NCI-H2107 treated with DMSO at 0.1 percent for 48 hours (cell line): ENCODE data around the gene GIGYF2.
"Not testable (repeated sequence)": the region's sequence is repeated elsewhere in the genome, so short reads cannot be mapped to it uniquely, and the experiment has no call there.

Experiments
- DNase-seq: peaks from one replicate; lab custom pipeline; 2025; ENCODE audit not compliant: unreplicated experiment; lab: John Stamatoyannopoulos, UW

Gene GIGYF2

DNA sequence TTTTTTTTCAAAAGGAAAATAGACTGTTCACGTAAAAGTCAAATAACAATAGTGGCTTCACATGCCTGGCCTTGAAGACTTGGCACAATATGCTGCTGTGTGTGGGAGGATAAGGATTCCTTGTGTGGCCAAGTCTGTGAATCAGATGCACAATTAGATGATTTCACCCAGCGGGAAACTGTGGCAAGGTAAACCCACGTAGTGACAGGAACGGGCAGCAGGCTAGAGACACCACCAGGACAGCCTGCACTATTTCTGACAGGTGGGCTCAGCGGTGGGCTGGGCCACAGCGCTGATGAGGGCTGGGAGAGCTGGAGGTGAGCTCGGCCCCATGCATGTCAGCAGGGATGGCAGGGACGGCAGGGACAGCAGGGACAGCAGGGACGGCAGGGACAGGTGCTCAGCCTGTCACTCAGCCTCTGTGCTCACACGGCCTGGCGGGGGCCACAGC, 194.5 kb downstream of the GIGYF2 start:
- no peak for DNase-seq

DNA sequence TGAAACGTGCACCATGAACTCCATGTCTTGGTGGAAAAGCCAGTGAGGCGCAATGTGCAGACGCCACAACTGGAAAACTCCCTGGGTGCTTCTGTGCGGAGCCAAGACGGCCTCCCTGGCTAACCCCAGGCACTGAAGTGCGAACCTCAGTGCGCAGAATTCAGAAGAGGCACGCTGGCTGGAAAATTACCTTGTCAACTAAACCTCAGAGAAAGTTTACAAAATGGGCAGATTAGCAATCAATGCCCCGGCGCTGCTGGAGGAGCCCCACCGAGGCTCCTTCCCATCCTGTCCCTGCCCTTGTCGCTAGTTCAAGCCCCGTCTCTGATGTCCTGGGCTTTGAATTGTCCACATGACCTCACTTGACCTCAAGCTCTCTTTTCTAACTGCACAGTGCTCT, 195.1 kb downstream of the GIGYF2 start:
- DNase-seq = no peak

- DNase-seq = no peak
Measured at GRCh38 chr2:232892843-232893242, 195.7 kb downstream of the GIGYF2 start.

DNA sequence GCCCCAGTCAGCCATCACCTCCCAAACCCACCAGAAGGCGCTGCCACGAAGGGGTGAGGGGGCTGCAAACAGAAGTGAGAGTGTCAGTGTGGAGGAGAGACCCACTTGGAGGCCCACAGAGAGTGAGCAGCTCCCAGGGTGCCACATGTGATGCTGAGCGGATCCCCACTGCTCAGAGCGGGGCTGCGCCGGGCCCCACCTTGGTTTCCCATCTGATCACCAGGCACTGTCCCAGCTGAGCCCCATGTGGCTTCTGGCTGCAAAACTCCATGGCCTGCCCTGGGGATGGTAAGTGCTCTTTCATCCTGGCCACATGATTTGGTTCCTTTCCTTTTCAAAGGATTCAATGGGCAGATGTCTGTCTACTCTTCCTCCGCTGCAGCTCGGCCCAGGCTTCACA, 196.7 kb downstream of the GIGYF2 start:
- no peak for DNase-seq

DNA sequence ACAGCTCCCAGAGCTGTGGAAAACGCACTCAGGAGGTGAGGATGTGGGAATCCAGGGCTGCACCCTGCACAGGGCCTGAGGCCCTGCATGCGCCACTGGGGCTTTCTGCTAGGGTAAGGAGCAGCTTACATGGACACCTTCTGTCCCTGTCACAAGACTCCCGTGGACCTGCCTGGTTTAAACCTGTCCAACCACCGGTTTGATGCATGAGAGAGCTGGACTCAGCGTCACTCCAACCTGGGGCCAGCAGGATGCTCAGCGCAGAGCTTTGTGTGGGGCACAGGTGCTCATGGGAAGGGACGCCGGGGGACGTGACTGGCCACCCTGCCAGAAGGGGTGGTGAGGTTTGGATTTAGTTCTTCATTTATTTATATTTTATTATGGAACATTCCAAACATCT, 197.1 kb downstream of the GIGYF2 start:
- DNase-seq = no peak

DNA sequence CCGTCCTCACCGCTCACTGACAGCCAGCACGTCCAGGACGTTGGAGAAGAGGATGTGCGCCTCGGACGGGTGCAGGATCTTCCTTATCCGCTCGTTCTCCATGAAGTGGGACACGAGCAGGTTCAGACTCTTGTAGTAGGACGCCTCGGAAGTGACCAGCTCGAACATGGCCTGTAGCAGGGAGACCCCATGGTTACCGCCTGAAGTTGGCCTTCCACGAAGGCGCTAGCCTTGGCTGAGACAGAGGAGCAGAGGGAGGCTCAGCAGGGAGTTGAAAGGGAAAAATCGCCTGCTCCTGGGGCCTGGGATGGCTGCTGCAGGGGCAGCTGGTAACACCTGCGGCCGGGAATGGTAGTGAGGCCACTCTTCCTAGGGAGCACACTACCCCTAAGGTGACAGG, 197.6 kb downstream of the GIGYF2 start:
- no peak for DNase-seq

- no peak for DNase-seq
Measured at GRCh38 chr2:232896111-232896510, 199.0 kb downstream of the GIGYF2 start.

GRCh38 chr2:232896720-232897597, 199.8 kb downstream of the GIGYF2 start:
- DNase-seq = no peak

GRCh38 chr2:232897598-232898408, 200.7 kb downstream of the GIGYF2 start:
- DNase-seq = no peak

DNA sequence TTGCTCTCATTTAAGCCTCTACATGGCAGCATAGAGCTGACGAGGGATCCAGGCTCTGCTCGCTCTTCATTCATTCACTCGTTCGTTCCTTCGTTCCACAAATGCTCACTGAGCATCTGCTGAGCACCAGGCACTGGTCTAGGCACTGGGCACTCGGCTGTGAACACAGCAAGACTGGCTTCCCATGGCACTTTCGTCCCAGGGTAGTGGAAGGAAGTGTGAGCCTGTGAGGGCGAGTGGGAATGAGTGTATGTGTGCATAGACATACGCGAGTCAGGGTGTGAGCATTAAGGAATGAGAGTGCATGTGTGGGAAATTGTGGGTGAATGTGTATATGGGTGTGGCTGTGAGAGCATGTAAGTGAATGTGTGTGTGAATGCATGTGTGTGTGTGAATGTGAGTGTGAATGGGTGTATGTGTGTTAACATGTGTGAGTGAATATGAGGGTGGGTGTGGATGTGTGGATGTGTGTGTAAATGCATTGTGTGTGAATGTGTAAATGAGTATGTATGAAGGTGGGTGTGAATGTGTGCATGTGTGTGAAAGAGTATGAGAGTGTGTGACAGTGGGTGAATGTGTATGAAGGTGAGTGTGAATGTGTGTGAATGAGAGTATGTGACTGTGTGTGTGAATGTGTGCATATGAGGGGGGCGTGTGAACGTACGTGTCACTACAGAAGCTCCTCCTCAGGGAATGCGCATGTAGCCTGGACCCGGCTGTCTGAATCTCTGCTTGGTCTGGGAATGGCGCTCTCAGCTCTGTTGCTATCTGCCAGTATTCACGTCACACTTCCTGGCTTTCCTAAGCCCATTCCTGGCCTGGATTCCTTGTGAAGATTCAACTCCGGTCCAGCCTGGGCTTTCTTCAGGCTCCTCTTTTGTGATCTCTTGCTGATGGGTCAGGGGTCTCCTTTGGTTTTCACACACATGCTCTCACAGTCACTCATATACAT, 201.7 kb downstream of the GIGYF2 start:
- DNase-seq = no peak

DNA sequence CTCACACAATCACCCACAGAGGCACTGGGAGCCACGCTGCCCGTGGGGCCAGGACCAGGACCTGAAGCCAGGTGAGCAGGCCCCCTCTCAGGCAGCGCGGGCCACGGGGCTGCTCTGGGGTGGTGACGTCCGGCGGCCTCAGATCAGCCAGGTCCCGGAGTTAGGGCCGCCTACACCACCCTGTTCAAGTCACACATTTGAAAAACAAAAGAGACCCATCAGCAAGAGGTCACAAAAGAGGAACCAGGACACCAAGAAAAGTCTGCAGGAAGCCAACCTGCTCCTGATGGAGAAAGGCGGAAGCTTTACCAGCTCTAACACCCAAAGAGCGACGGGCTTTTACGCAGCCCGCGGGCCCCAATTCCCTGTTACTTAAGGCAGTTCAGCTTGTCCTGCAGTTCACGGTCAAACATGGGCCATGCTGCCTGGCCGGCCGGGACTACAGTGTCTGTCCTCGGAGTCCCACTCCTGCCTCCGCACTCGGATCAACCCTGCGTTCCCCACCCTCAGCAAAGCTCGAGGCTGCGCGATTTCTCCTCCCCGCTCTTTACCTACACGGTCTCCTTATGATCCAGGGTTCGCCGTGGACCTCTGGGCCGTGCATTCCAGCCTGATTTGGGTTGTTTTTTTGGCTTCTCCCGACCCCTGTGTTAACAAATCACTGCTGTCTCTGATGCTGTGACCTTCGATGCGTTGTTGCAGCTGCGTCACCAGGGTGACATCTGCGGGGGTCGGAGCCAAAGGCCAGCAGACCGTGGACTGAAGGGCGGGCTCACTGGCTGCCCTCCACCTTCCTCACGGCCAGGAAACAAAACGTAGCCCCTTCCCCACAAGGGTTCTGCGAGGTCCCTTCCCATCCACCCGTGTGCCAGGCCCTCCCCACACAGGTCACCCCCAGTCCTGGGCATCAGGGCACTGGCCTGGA, 203.9 kb downstream of the GIGYF2 start:
- DNase-seq = no peak

- no peak for DNase-seq
Measured at GRCh38 chr2:232901736-232902578, 204.8 kb downstream of the GIGYF2 start.

DNA sequence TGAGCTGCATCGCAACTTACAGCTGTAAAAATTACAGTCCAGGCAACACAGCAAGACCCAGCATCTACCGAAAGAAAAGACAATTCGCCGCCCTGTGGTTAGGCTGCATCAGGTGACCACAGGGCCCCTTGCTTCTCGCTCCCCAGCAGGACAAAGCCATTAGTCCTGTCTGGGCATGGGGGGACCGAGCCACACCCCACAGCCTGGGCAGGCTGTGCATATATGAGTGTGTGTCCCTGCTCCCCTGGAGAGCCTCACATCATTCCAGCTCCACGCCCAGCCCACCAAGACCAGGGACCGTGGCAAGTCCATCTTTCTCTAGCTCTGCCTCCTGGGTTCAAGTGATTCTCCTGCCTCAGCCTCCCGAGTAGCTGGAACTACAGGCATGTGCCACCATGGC, 206.9 kb downstream of the GIGYF2 start:
- DNase-seq = no peak

- DNase-seq = not testable (repeated sequence)
Measured at GRCh38 chr2:232906867-232907717, 210.0 kb downstream of the GIGYF2 start.

DNA sequence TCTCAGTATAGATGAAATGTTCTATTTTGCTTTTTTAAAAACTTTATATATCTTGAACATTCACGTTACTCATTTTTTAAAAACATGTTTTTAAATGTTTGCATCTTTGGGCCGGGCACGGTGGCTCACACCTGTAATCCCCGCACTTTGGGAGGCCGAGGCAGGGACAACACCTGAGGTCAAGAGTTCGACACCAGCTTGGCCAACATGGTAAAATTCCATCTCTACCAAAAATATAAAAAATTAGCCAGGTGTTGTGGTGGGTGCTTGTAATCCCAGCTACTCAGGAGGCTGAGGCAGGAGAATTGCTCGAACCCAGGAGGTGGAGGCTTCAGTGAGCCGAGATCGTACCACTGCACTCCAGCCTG, 210.6 kb downstream of the GIGYF2 start:
- not testable (repeated sequence) for DNase-seq

GRCh38 chr2:232908695-232909094, 211.6 kb downstream of the GIGYF2 start:
- no peak for DNase-seq
